Loucy (cell line): ENCODE measurements around the gene ARL14EP.

Experiments used
- CTCF ChIP-seq: fragments of 200-600 bp; sonication (generic); conservative IDR thresholded peaks from 2 replicates; pipeline ENCODE4 v1.5.1; 2014; ENCODE audit warnings: mild to moderate bottlenecking, antibody characterized with exemption, low read length
- EZH2phosphoT487 ChIP-seq: fragments of 200-600 bp; IDR thresholded peaks from 2 replicates; pipeline ENCODE4 v1.6.1; 2018; ENCODE audit warnings: antibody characterized with exemption, mild to moderate bottlenecking, moderate library complexity, borderline replicate concordance

GRCh38 chr11:30333405-30333804 lies 10.5 kb downstream of the ARL14EP start:
- TF ChIP-seq CTCF, result peak; percentile 86
- TF ChIP-seq EZH2phosphoT487, result no peak
